Upper lobe of left lung (tissue), 6 donors: ENCODE results near the gene GLIS1. TPM values are rescaled to one million over a fixed set of nuclear protein-coding genes. Genes with fewer than 3 reads are reported as not detected.
A peak's percentile ranks its signal among the peaks of the same experiment; 100 is the strongest.

Experiments
- ATAC-seq, 2 donors: fragments of 200-7000 bp; cut with Tn5 transposase; one replicate each; pipeline ENCODE4 v1.9.1; 2022; ENCODE audit warnings: mild to moderate bottlenecking in 2 of 2, moderate library complexity in 2 of 2; ENCODE audit not compliant: low FRiP score in 2 of 2
- DNase-seq, 2 donors: peaks; one replicate each; pipeline ENCODE4 v3.0.0-alpha.2; 2019 to 2020
- H3K27ac ChIP-seq, 4 donors: fragments of 200-600 bp; sonication (generic); one replicate each; pipeline ENCODE4 v1.5.1; 2016 to 2019
- H3K27me3 ChIP-seq, 4 donors: fragments of 200-600 bp; sonication (generic); one replicate each; pipeline ENCODE4 v1.5.1; 2017 to 2019
- H3K36me3 ChIP-seq, 4 donors: fragments of 200-600 bp; sonication (generic); one replicate each; pipeline ENCODE4 v1.5.1; 2016 to 2019
- H3K4me1 ChIP-seq, 4 donors: fragments of 200-600 bp; sonication (generic); one replicate each; pipeline ENCODE4 v1.5.1; 2018 to 2019
- H3K4me3 ChIP-seq, 4 donors: fragments of 200-600 bp; sonication (generic); one replicate each; pipeline ENCODE4 v1.5.1; 2017 to 2019; ENCODE audit warnings: mild to moderate bottlenecking in 2 of 4, moderate library complexity in 1 of 4
- H3K9me3 ChIP-seq, 4 donors: fragments of 200-600 bp; sonication (generic); one replicate each; pipeline ENCODE4 v1.5.1; 2018 to 2019
- CTCF ChIP-seq, 6 experiments: fragments of 450-650 bp in 4 of 6; fragments of 200-600 bp in 2 of 6; sonication (generic) in 2 of 6; IDR thresholded peaks; one replicate each; pipeline ENCODE4 v1.5.1; 2016 to 2019; ENCODE audit warnings: antibody characterized with exemption in 6 of 6
- EP300 ChIP-seq, 4 donors: sonication (generic); formaldehyde crosslinking; IDR thresholded peaks; one replicate each; pipeline ENCODE4 v1.5.1; 2017; ENCODE audit warnings: antibody characterized with exemption in 4 of 4, control low read depth in 2 of 4
- POLR2A ChIP-seq, 4 donors: fragments of 450-650 bp; IDR thresholded peaks; one replicate each; pipeline ENCODE4 v1.5.1; 2016 to 2017; ENCODE audit warnings: antibody characterized with exemption in 4 of 4, mild to moderate bottlenecking in 2 of 4
- POLR2AphosphoS5 ChIP-seq, 2 donors: sonication (generic); formaldehyde crosslinking; IDR thresholded peaks; one replicate each; pipeline ENCODE4 v1.5.1; 2017; ENCODE audit warnings: antibody characterized with exemption in 2 of 2
- WGBS, 2 donors: methylation state at CpG; one replicate each; pipeline ENCODE4 v1.1.5; 2017 to 2018; 5-methylcytosine and 5-hydroxymethylcytosine counted together
- total RNA-seq, 6 donors: library from RNA; depleted of rRNA in 4 of 6; stranded (reverse); fragments of >200 nt in 4 of 6; gene quantifications; one replicate each; pipeline versions ENCODE4 v1.1.0 to v1.2.1, GENCODE V29; 2016 to 2021
- donor health status: DM: no; HTN: no; CAD: no; lungs with moderate emphysema.
- donor health status: DM: no; HTN: yes; CAD: no; lungs with severe emphysema.

Gene GLIS1
- total RNA-seq, 6 donors from 2014 or later: 0.26 to 1.0 TPM; not detected in 4

DNA sequence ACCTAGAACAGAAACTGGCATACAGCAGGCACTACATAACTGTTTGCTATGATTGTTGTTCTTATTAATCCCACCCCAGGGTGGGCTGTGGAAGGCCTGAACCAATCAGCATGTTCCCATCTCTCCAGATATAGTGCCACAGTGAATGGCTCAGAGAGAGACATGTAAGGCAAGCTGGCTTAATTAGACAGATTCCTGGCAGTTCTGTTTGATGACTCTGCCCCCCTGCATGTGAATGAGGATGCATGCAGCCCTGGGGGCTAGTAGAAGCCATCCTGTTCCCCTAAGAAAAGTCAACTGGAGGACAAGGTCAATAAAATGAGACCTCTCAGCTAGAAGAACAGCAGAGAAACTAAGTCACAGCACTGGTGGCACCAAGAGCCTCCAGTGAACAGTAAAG lies 130.3 kb downstream of the GLIS1 start:
- peaks cover 3 to 12% (median 9%) of the 10 kb centered on the region in 4 donors for H3K9me3 ChIP-seq
- DNase-seq (no peak), ATAC-seq (no peak)
- no peak overlapping the region for H3K27ac ChIP-seq
- no peaks in the 10 kb centered on the region for H3K36me3 ChIP-seq
- no peak overlapping the region for H3K4me3 ChIP-seq
- TF ChIP-seq EP300 (IDR thresholded peaks at IDR 0.05) (no peak), POLR2AphosphoS5 (IDR thresholded peaks at IDR 0.05) (no peak), POLR2A (IDR thresholded peaks at IDR 0.05) (no peak), CTCF (IDR thresholded peaks at IDR 0.05) (no peak)
- no peaks in the 10 kb centered on the region for H3K27me3 ChIP-seq
- no peaks in the 10 kb centered on the region for H3K4me1 ChIP-seq

GRCh38 chr1:53608071-53608470 lies 130.9 kb downstream of the GLIS1 start:
- Histone ChIP-seq H3K4me3 (no peak overlapping the region), H3K27ac (no peak overlapping the region), H3K9me3 (peaks cover 3 to 12% (median 9%) of the 10 kb centered on the region in 4 donors), H3K27me3 (no peaks in the 10 kb centered on the region), H3K36me3 (no peaks in the 10 kb centered on the region), H3K4me1 (no peaks in the 10 kb centered on the region)
- 90 to 95% methylated on average over 2 of the region's 2 CpGs for WGBS, 2 donors
- no peak for DNase-seq
- ATAC-seq: no peak
- TF ChIP-seq CTCF (IDR thresholded peaks at IDR 0.05): no peak

DNA sequence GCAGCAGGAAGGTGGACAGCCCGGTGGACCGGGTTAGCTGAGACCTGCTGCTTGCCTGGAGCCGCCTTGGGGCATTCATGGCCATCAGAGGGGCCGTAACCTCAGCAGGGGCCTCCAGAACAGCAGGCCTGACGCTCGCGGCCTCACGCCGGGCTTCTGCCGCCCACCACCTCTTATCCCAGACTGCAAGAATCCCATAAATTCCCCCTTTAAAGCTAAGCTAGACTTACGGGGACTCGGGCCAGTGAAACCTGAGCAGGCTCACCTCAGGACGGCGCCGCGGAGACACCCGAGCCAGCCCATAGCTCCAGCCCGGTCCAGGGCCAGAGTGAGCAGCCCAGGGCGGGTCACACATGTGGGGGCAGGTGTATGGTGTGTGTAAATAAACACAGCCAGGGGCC lies 132.3 kb downstream of the GLIS1 start:
- 59 to 80% methylated on average over 11 to 19 of the region's 19 CpGs for WGBS, 2 donors
- no peak overlapping the region for H3K27ac ChIP-seq

GRCh38 chr1:53606197-53606596 lies 132.8 kb downstream of the GLIS1 start:
- peaks cover 3 to 9% (median 9%) of the 10 kb centered on the region in 4 donors for H3K9me3 ChIP-seq
- no peaks in the 10 kb centered on the region for H3K27me3 ChIP-seq
- TF ChIP-seq EP300 (IDR thresholded peaks at IDR 0.05) (no peak), CTCF (IDR thresholded peaks at IDR 0.05) (no peak), POLR2AphosphoS5 (IDR thresholded peaks at IDR 0.05) (no peak), POLR2A (IDR thresholded peaks at IDR 0.05) (no peak)
- H3K4me1 ChIP-seq: no peaks in the 10 kb centered on the region
- DNase-seq: no peak
- no peaks in the 10 kb centered on the region for H3K36me3 ChIP-seq
- H3K4me3 ChIP-seq: no peak overlapping the region
- WGBS, 2 donors: 71 to 85% methylated on average over 5 to 8 of the region's 8 CpGs
- H3K27ac ChIP-seq: no peak overlapping the region
- no peak for ATAC-seq

More for the DNA sequence above, 132.3 kb downstream of the GLIS1 start:
- H3K9me3 ChIP-seq: peaks cover 3 to 12% (median 9%) of the 10 kb centered on the region in 4 donors
- H3K4me1 ChIP-seq: no peaks in the 10 kb centered on the region
- no peak for DNase-seq
- TF ChIP-seq CTCF (IDR thresholded peaks at IDR 0.05): no peak
- no peak for TF ChIP-seq POLR2AphosphoS5 (IDR thresholded peaks at IDR 0.05)
- no peak for TF ChIP-seq EP300 (IDR thresholded peaks at IDR 0.05)
- no peak for TF ChIP-seq POLR2A (IDR thresholded peaks at IDR 0.05)
- no peak for ATAC-seq
- H3K4me3 ChIP-seq: no peak overlapping the region
- no peaks in the 10 kb centered on the region for H3K27me3 ChIP-seq
- no peaks in the 10 kb centered on the region for H3K36me3 ChIP-seq

GRCh38 chr1:53605181-53605580 lies 133.8 kb downstream of the GLIS1 start:
- H3K36me3 ChIP-seq: no peaks in the 10 kb centered on the region
- no peaks in the 10 kb centered on the region for H3K4me1 ChIP-seq
- peaks cover 0 to 3% (median 1%) of the 10 kb centered on the region in 4 donors for H3K9me3 ChIP-seq
- DNase-seq (peak in 1 of 2 donors; percentile 22), ATAC-seq (no peak)
- WGBS, 2 donors: 91 to 92% methylated on average over 8 of the region's 8 CpGs
- H3K27me3 ChIP-seq: no peaks in the 10 kb centered on the region
- H3K27ac ChIP-seq: no peak overlapping the region
- H3K4me3 ChIP-seq: no peak overlapping the region
- TF ChIP-seq CTCF (IDR thresholded peaks at IDR 0.05) (no peak), POLR2AphosphoS5 (IDR thresholded peaks at IDR 0.05) (no peak), EP300 (IDR thresholded peaks at IDR 0.05) (no peak), POLR2A (IDR thresholded peaks at IDR 0.05) (no peak)
